ENCODE results near the gene GLOD5.
"Not testable (repeated sequence)": the region's sequence is repeated elsewhere in the genome, so short reads cannot be mapped to it uniquely, and the experiment has no call there.

Gene GLOD5

DNA sequence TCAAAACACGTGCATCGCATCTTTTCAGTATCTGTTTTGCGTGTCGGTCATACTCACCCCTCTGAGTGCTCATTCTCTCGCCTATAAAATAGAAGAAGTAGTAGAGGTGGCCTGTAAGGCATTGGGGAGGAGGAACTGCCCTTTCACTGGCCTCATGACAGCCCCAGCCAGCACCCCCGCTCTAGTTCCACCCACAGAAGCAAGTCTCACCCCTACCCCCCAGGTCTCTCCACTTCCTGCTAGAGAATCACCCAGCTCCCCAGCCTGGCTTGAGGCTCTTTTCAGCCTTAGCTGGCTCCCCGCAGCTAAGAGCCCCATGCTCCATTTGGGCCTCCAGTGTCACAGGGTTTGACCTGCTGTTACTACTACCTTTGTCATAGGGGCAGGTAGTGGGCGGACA lies 52.1 kb downstream of the GLOD5 start:
- TF ChIP-seq, protein P1, sequence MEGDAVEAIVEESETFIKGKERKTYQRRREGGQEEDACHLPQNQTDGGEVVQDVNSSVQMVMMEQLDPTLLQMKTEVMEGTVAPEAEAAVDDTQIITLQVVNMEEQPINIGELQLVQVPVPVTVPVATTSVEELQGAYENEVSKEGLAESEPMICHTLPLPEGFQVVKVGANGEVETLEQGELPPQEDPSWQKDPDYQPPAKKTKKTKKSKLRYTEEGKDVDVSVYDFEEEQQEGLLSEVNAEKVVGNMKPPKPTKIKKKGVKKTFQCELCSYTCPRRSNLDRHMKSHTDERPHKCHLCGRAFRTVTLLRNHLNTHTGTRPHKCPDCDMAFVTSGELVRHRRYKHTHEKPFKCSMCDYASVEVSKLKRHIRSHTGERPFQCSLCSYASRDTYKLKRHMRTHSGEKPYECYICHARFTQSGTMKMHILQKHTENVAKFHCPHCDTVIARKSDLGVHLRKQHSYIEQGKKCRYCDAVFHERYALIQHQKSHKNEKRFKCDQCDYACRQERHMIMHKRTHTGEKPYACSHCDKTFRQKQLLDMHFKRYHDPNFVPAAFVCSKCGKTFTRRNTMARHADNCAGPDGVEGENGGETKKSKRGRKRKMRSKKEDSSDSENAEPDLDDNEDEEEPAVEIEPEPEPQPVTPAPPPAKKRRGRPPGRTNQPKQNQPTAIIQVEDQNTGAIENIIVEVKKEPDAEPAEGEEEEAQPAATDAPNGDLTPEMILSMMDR (IDR thresholded peaks at IDR 0.05; ENCODE audit: control extremely low read depth, extremely low read depth, low read depth, missing control alignments): no peak
- CTCF ChIA-PET: no interaction called here
- DNase-seq (ENCODE audit: extremely low spot score): no peak
- POLR2A ChIA-PET: no interaction called here

DNA sequence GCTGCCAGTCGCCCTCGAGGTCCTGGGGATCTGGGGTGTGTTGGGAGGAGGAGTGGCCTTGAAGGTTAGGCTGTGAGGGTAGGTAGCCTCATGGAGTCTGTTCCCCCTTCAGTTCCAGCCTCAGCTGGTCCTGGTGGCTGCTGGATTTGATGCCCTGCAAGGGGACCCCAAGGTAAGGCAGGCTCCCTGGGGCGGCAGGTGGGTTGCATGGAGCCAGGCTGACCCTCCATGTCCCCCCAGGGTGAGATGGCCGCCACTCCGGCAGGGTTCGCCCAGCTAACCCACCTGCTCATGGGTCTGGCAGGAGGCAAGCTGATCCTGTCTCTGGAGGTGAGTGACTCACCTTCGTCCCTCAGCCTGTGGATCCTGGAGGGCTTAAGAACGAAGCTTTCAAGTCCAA lies 53.2 kb downstream of the GLOD5 start:
- POLR2A ChIA-PET: no interaction called here
- TF ChIP-seq, protein P1 (IDR thresholded peaks at IDR 0.05; ENCODE audit: control extremely low read depth, extremely low read depth, low read depth, missing control alignments): no peak
- CTCF ChIA-PET: no interaction called here
- no peak for DNase-seq (ENCODE audit: extremely low spot score)

GRCh38 chrX:48815266-48815665 lies 53.7 kb downstream of the GLOD5 start:
- no peak for DNase-seq (ENCODE audit: extremely low spot score)
- TF ChIP-seq, protein P1 (IDR thresholded peaks at IDR 0.05; ENCODE audit: control extremely low read depth, extremely low read depth, low read depth, missing control alignments): no peak
- ChIA-PET CTCF (no interaction called here), POLR2A (no interaction called here)

DNA sequence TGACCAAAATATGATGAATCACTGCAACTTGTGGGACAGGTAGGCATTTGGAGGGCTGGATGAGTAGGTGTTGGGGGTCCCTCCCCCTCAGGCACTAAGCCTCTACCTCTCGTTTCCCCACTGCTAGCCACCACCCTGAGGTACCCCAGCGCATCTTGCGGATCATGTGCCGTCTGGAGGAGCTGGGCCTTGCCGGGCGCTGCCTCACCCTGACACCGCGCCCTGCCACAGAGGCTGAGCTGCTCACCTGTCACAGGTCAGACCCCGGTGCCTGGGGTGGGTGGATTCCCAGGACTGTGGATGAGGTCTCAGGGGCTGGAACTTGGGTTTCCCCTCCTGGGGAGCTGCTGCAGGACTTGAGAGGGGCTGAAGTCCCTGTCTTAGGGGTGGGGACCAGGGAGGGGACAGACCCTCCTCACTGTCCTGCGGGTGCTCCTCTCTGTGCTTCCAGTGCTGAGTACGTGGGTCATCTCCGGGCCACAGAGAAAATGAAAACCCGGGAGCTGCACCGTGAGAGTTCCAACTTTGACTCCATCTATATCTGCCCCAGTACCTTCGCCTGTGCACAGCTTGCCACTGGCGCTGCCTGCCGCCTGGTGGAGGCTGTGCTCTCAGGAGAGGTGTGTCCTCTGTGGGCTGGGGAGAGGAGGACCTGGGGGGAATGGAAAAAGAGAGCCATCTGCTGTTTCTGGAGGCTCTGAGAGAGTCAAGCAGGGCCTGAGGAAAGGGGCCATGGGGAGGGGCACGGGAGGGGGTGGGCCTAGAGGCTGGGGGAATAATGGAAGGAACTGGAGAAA lies 54.7 kb downstream of the GLOD5 start:
- DNase-seq (ENCODE audit: extremely low spot score): no peak

GRCh38 chrX:48818098-48818497 lies 56.6 kb downstream of the GLOD5 start:
- POLR2A ChIA-PET: interaction anchor here (0.5 kb wide), 1 partner anchor 289 kb away, joined by 6 read pairs; no protein-coding TSS in a partner anchor
- CTCF ChIA-PET: no interaction called here
- no peak for DNase-seq (ENCODE audit: extremely low spot score)
- TF ChIP-seq, protein P1 (IDR thresholded peaks at IDR 0.05; ENCODE audit: control extremely low read depth, extremely low read depth, low read depth, missing control alignments): no peak

More for the DNA sequence above, 54.7 kb downstream of the GLOD5 start:
- CTCF ChIA-PET: interaction anchor here (1.0 kb wide), 1 partner anchor 18 kb away, joined by 3 read pairs; no protein-coding TSS in a partner anchor
- TF ChIP-seq, protein P1 (IDR thresholded peaks at IDR 0.05; ENCODE audit: control extremely low read depth, extremely low read depth, low read depth, missing control alignments): no peak
- POLR2A ChIA-PET: no interaction called here

GRCh38 chrX:48818866-48819265 lies 57.3 kb downstream of the GLOD5 start:
- CTCF ChIA-PET: no interaction called here
- TF ChIP-seq, protein P1 (IDR thresholded peaks at IDR 0.05; ENCODE audit: control extremely low read depth, extremely low read depth, low read depth, missing control alignments): no peak
- no peak for DNase-seq (ENCODE audit: extremely low spot score)
- POLR2A ChIA-PET: interaction anchor here (0.5 kb wide), 1 partner anchor 289 kb away, joined by 6 read pairs; no protein-coding TSS in a partner anchor

DNA sequence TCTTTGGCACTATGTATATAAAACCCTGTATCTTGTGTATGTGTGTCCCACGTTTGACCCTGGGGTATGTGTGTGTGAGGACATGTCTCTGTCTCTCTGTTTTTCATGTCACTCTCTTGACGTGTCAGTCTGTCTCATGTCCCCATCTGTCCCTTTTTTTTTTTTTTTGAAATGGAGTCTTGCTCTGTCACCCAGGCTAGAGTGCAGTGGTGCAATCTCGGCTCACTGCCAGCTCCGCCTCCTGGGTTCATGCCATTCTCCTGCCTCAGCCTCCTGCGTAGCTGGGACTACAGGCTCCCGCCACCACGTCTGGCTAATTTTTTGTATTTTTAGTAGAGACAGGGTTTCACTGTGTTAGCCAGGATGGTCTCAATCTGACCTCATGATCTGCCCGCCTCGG lies 57.8 kb downstream of the GLOD5 start:
- CTCF ChIA-PET; DNase-seq (ENCODE audit: extremely low spot score): not testable (repeated sequence)
- POLR2A ChIA-PET: interaction anchor here (0.7 kb wide), 1 partner anchor 260 kb away, joined by 5 read pairs; no protein-coding TSS in a partner anchor
